GM04504 (cell line): ENCODE data around the gene ARHGAP40.

ENCODE experiments used
- DNase-seq: peaks from one replicate; pipeline ENCODE4 v3.0.0-alpha.2; 2012; ENCODE audit warnings: low read depth

Gene ARHGAP40

DNA sequence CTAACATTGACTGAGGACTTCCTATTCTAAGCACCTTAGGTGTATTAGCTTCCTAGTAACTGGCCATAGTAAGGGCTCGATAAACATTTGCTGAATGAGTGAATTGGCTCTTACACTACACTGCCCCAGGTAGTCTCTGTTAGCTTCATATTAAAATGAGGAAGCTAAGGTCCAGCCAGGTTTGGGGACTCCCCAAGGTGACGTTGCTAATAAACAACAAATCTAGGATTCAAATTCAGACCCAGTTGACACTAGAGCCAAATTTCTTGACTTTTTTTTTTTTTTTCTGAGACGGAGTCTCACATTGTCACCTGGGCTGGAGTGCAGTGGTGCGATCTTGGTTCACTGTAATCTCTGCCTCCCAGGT, 16.2 kb downstream of the ARHGAP40 start:
- DNase-seq: no peak

DNA sequence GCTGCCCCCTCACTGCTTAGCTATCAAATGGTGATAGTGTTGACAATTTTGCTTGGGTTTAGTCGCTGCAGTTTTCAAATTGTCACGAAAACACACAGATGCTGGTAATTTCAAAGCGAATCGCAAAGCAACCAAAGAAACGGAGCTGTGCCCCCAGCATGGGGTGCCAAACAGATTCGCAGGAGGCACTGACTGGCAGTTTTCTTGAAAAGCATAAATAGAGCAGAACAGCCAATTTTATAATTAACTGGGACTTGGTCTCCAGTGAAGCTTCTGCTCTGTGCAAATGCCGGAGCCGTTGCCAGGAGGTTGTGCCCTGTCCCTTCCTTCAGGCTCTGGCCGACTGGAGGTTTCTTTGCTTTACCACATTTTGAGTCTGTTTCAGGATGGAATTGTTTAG, 18.8 kb downstream of the ARHGAP40 start:
- no peak for DNase-seq

DNA sequence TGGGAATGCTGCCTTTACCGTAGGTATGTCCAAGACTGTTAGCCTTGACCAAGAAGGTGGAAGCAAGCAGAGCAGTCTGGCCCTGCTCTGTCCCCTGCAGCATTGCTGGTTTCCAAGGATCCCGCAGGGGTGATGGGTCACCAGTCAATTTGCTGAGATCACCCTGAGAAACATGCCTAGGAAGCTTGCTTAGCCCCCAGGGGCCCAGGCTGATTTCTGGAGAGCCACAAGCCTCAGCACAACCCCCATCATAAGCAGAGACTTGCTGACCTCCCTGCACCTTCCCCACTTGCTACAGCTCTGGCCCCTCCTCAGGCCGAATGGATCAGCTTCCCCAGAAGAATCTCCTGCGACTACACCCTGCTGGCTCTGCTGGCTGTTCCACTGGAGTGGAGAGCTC, 21.5 kb downstream of the ARHGAP40 start:
- DNase-seq: no peak

DNA sequence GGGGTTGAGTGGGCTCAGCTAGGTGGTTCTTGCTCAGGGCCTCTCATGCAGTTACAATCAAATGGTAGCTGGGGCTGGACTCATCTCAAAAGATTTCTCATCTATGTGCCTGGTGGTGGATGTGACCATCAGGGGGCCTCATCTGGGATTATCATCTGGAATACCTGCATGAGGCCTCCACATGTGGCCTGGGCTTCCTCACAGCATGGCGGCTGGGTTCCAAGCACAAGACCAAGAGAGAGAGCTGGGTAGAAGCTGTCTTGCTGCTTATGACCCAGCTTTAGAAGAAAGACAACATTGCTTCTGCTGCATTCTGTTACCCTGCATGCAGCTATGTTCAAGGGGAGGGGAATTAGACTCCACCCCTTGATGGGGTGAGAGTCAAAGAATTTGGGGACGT, 22.5 kb downstream of the ARHGAP40 start:
- no peak for DNase-seq

DNA sequence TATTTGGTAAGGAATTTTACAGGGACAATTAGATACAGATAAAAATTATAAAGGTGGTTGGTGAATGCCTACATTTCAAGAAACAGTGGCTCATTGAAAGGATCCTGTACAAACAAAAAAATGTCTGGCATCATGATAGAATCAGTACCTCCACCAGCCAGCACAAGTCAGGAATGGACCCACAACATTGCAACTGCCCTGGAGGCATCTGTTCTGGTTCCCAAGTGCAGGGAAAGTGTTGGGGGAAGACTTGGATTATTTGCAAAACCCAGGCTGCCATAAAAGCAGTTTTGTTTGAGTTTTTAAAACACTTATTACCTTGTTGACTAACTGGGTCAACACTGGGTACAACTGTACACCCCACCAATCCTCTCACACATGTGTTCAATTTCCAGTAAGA, 24.3 kb downstream of the ARHGAP40 start:
- no peak for DNase-seq

DNA sequence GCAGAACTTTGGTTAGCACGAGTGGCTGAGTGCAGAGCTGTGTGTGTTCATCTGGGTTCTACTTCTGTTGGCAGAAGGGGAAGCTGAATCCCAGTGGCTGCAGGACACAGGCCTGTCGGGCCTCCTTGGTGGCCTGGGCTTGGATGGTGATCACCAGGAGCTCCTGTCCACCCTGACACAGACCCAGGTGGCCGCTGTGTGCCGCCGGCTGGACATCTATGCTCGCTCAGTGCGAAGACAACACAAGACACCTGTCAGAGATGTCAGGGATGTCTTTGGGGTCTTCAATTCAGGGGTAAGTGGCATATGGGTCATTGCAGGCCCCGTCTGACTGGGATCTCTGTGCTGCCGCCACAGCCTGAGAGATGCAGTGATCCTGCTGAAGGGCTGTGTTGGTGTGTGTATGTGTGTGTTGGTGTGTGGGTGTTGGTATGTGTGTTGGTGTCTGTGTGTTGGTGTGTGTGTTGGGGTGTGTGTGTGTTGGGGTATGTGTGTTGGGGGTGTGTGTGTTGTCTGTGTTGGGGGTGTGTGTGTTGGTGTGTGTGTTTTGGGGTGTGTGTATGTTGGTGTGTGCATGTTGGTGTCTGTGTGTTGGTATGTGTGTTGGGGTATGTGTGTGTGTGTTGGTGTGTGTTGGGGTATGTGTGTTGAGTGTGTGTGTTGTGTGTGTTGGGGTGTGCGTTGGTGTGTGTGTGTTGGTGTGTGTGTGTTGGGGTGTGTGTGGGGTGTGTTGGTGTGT, 25.5 kb downstream of the ARHGAP40 start:
- no peak for DNase-seq

DNA sequence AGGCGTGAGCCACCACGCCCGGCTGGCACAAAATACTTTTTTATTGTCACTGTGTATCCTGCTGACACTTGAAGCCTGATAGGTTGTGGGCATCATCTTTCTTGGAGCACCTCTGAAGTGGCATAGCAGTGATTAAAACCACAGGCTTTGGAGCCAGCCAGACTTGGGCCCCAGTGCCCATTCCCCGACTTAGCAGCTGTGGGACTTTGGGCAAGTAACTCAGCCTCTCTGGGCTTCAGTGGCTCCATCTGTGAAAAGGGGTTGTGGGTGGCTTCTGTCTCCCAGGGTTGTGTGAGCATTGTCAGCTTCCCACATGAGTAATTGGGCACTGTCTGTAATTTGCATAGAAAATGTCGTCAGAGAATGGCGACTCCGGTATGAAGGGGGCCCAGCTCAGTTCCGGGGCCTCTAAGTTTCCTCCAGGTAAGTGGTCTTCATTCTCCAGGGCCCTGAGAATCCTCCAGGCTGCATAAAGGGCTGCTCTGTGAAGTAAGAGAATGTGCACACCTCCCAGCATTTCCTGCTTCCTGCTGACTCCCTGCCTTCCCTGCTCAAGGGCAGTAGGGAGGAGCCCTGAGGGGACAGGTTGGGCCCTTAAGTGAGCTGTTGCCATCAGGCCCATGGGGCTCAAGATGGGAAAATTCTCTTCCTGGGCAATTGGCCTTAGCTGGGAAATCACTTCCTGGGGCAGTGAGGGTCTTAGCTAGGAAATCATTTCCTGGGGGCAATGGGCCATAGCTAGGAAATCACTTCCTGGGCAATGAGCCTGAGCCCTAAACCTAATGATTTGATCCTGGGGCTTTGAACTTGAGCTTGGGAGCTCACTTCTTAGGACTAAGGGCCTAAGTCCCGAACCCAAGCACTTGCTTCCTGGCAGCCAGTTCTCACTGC, 27.2 kb downstream of the ARHGAP40 start:
- DNase-seq: no peak

DNA sequence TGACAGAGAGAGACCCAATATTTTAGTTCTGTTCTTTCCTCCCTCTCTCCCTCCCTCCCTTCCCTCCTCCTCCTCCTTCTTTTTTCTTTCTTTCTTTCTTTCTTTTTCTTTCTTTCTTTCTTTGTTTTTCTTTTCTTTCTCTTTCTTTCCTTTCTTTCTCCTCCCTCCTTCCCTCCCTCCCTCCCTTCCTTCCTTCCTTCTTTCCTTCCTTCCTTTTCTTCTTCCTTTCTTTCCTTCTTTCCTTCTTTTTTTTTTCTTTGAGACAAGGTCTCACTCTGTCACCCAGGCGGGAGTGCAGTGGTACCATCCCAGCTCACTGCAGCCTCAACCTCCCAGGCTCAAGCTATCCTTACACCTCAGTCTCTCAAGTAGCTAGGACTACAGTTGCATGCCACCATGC, 28.4 kb downstream of the ARHGAP40 start:
- no peak for DNase-seq

DNA sequence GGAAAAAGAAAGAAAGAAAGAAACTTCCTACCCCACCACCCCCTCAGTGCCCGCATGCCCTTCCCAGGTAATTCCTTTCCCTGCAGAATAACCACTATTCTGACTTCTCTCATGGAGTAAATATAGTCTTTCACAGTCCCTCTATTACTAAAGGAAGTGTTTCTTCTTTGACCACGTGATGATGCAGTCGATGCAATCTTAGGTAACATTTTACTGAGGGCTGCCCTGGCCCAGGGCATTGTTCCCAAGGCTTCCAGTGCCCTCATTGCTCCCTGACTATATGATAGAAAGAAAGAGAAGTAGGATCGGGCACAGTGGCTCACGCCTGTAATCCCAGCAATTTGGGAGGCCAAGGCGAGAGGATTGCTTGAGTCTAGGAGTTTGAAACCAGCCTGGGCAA, 29.1 kb downstream of the ARHGAP40 start:
- no peak for DNase-seq

DNA sequence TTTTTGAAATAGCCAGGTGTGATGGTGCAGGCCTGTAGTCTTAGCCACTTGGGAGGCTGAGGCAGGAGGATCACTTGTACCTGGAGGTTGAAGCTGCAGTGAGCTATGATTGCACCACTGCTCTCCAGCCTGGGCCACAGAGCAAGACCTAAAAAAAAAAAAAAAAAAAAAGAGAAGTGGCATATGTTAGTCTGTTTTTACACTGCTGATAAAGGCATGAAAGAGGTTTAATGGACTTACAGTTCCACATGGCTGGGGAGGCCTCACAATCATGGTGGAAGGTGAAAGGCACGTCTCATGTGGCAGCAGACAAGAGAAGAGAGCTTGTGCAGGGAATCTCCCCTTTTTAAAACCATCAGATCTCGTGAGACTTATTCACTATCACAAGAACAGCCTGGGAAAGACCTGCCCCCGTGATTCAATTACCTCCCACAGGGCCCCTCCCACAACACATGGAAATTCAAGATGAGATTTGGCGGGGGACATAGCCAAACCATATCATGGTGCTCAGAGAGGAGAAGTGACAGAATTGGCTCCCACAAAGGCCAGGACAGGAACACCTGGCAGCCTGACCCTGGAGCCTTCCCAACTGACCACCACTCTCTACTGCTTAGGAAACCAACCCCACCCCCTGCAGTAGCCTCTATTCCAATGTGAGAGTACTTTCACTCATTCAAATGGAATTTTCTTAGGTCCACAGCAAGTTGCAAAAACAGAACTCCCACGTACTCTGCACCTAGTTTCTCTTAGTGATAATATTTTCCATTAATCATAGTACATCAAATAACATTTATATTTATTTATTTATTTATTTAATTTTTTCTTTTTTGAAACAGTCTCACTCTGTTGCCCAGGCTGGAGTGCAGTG, 29.8 kb downstream of the ARHGAP40 start:
- DNase-seq: no peak

DNA sequence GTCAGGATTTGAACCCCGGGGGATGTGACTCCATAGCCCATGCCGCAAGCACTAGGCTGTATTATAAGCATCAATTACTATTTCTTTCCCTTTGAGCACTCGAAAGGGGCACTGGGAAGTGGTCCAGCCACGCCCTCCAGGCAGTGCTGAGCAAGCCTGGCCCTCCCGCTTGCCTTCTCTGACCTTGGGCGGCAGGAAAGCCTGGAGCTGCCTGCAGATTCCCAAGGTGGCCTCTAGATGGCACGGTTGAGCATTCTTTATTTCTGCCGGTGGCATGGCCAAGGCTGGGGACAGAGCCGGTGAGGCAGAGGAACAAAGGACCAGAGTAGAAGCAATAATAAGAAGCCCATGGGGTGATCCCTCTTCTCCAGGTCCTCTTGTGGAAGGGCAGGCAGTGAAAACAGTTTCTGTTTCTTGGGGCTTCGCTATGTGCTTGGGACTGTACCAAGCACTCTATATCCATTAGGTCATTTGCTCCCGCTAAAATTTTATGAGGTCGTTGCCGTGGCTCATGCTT, 32.0 kb downstream of the ARHGAP40 start:
- DNase-seq: peak; percentile 14

DNA sequence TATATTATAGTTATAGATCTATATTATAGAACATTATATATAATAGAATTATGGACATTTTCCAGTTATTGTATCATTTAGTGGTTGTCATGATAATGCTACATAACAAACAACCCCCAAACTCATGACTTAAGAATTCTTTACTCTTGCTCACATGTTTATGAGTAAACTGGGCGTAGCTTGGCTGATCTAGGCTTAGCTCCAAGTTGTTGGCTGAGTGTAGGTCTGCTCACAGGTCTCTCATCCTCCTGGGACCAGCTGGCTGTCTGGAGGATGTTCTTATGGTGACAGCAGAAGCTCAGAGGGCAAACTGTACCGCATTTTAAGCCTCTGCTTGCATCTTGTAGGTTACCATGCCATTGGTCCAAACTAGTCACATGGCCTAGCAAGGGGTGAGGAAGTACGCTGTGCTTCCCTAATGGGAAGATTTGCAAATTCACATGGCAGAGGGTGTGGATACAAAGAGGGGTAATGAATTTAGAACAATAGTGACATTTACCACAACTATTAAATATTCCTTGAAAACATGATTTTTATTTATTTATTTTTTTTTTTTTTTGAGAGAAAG, 34.2 kb downstream of the ARHGAP40 start:
- no peak for DNase-seq

DNA sequence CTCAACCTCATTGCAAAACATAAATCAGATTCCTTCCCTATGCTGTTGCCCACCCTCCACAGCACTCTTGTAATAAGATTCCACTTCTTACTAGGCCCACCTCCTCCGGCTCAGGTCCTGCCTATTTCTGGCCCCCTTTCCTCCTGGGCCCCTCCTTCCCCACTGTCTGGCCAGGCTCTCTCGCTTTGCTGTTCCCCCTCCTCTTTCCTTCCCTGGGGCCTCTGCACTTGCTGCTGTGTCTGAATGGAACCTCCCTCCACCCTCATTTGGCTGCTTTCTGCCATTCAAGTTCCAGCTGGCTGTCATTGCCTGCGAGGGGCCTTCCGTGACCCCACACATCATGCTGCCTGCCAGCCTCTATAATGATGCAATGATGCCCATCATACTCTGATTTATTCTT, 38.9 kb downstream of the ARHGAP40 start:
- DNase-seq: no peak

DNA sequence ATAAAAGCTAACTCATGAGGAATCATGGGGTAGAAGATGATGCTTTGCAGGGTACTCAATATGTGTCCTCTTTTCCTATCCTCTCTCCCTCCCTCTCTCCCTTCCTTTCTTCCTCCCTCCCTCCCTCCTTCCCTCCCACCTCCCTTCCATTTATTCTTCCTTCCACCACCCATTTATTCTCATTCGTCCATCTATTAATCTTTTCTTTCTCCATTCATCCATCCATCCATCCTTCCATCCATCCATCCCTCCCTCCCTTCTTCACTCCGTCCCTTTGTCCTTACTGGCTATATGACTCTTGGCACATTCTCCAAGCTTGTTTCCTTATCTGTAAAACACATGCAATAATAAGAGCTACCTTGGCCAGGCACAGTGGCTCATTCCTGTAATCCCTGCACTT, 40.9 kb downstream of the ARHGAP40 start:
- no peak for DNase-seq

DNA sequence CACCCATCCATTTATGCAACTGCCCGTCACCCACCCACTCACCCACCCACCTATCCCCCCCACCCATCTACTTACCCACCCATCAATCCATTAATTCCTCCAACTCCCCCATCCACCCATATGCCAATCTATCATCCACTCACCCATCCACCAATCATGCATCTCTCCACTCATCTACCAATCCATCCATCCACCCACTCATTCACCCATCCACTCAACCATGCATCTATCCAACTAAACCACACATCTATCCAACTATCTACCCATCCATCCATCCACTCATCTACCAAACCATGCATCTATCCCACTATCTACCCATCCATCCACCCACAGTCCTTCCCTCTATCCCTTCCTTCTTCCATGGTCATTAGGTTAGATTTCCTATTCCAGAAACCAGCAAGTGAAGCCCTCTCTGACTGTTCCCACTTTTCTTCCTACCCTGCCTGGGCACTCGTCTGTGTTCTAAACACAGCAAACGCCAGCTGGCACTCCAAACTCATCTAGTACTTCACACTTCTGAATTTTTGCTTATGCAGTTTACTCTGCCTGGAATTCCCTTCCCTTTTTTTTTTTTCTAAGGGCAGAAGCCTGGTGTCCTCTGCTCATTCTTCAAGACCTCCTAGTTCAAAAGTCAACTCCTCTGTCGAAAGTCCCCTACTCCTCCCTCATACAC, 43.1 kb downstream of the ARHGAP40 start:
- DNase-seq: no peak

DNA sequence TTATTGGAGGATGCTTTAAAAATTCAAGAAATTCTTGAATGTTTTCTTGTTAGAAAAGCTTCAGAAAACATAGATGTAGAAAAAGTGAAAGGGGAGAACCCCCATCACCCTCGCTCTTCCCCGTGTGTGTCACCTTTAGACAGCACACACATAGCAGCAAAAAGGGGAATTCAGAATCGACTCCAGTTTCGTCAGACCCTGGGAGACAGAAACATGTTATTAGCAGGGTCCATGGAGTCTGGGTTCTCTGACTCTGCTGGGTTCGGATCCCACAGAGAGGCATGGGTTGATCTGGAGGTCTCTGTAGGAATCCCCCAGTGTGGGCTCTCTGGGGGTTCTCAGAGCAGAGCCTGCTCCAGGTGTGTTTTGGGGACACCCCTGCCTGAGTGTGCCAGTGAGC, 43.7 kb downstream of the ARHGAP40 start:
- no peak for DNase-seq

DNA sequence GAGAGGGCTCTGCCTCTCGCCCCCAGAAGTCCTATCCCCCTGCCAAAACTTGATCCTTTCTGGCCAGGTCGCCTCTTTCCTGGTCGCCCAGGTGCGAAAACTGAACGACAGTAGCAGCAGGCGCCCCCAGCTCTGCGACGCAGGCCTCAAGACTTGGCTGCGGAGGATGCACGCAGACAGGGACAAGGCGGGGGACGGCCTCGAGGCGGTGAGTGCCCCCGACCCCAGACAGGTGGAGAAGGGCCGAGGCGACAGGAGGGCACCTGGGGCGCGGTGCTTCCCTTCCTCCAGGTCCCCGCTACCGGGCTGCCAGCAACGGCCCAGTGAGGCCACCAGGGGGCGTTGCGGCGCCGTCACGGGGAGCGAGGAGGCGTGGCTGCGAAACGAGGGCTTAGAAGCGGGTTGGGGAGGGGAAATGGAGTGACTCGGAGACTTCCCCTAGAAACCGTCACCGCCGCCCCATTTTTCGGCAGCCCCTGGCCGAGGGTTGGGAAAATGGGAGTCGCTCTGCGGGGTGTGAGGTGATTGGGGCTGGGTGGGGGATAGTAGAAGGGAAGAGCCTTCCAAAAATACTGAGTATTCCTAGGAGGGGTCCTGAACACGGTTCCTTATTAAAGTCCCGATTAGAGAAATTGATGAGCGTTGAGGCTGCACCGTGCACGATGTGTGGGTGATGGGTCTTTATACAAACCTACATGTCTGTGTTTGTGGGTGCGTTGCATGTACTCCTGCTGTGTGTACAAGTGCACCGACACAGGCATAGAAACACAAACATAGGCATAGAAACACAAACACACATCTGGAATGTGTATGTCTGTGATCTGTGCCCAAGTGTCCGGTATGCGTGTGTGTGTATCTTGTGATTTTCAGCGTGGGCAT, 44.6 kb downstream of the ARHGAP40 start:
- DNase-seq: peak; percentile 20

DNA sequence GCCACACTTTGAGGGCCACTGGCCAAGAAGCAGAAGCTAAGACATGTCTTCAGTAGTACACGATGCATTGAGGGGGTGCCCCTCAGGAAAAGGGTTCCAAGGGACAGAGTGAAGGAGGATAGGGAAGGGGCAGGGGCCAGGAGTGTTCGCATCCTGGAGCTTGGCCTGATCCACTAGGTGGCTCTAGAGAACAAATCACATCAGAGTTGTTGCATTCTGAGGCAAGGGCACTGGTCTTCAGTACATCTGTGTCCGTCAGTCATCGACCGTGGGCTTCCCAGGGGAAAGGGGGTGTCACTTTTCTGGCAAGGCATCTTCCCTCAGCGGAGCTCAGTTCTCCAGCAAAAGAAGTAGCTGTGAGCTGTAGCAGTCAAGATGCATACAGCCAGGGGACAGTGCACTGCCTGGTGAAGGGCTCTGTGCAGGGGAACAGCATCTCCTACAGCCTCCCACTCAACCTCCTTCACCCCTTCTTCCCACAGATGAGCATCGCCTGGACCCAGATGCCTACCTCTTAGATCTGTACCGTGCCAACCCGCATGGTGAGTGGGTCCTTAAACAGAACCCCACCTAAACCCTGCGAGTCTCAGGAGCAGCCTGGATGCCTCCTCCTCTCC, 47.8 kb downstream of the ARHGAP40 start:
- DNase-seq: no peak

DNA sequence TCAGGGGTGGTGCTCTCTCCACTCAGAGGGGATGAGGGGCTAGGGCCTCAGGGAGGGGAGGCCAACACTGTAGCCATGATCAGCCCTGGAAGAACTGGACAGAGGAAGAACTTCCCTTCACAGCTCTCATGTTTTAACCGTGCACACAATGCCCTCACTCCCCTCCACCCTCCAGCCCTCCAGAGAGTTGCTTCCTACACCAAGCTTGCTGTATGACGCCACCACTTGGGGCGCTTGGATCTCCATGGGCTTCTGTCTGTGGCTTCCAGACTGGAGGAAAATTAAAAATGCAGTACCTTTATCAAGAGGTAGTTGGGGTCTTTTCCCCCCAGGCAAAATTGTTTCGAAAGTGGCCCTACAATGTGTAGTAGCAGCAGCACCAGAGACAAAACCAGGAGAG, 48.4 kb downstream of the ARHGAP40 start:
- no peak for DNase-seq

DNA sequence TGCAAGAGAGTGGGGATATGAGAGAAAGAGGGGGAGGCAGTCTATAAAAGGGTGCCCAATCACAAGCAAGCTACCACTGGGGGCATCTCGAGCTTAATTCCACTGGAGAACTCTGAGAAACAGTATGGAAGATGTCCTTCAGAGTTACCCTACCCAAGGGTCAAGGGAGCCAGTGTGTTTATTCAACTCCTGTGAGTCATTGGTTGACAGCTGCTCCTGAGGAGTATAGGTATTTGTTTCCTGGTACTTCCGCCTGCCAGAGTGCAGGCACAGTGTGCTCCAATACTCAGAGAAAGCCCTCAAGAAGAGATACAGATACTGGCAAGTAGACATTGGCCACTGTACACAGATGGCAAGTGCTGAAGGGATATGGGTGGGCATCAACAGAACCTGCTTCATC, 49.5 kb downstream of the ARHGAP40 start:
- no peak for DNase-seq
